Measurements from ENCODE around the gene BRD9. TPM values are rescaled to one million over a fixed set of nuclear protein-coding genes. Genes with fewer than 3 reads are reported as not detected.

Gene BRD9
- total RNA-seq, 1 donor from 2014 or later: 80.1 TPM

GRCh38 chr5:891117-891836, 1.3 kb downstream of the BRD9 start:
- H3K36me3 Mint-ChIP-seq (ENCODE audit: low read depth): peaks cover 5% of the 10 kb centered on the region
- no peaks in the 10 kb centered on the region for H3K9me3 Mint-ChIP-seq
- peaks cover 25% of the 10 kb centered on the region for H3K4me1 Mint-ChIP-seq
- H3K27me3 Mint-ChIP-seq (ENCODE audit: low read depth): no peaks in the 10 kb centered on the region
- H3K4me3 Mint-ChIP-seq: peak overlapping the region; percentile 90
- peak overlapping the region; percentile 98 for H3K27ac Mint-ChIP-seq (ENCODE audit: unreplicated experiment)
- TF ChIP-seq CTCF (conservative IDR thresholded peaks at IDR 0.05): no peak
- no peak for DNase-seq (ENCODE audit: low read depth, low spot score)

GRCh38 chr5:889075-889710, 3.4 kb downstream of the BRD9 start:
- DNase-seq (ENCODE audit: low read depth, low spot score): no peak
- TF ChIP-seq CTCF (conservative IDR thresholded peaks at IDR 0.05): no peak
- H3K36me3 Mint-ChIP-seq (ENCODE audit: low read depth): peaks cover 4% of the 10 kb centered on the region

DNA sequence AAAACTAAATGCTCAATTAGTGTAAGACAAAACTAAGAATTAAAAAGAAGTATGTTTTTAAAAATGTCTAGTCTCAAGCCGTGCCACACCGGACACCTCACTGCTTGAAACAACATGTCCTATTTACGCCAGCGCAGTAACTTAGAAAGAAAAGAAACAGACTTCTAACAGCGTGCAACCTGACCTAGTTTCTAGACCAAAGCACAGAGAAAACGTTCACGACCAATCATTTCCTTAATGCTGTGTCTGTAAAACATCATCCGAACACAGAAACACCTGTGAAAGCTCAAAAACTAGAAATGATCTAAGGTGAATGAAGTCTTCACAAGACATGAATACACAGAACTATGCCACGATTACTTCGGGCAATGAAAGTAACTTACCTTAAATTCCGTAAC, 4.0 kb downstream of the BRD9 start:
- H3K27me3 Mint-ChIP-seq (ENCODE audit: low read depth): no peaks in the 10 kb centered on the region
- H3K4me1 Mint-ChIP-seq: peaks cover 19% of the 10 kb centered on the region
- peaks cover 8% of the 10 kb centered on the region for H3K36me3 Mint-ChIP-seq (ENCODE audit: low read depth)
- peak overlapping the region; percentile 54 for H3K4me3 Mint-ChIP-seq
- no peak for TF ChIP-seq CTCF (conservative IDR thresholded peaks at IDR 0.05)
- H3K27ac Mint-ChIP-seq (ENCODE audit: unreplicated experiment): no peak overlapping the region
- DNase-seq (ENCODE audit: low read depth, low spot score): no peak
- no peaks in the 10 kb centered on the region for H3K9me3 Mint-ChIP-seq

More at GRCh38 chr5:889075-889710, 3.4 kb downstream of the BRD9 start:
- Mint-ChIP-seq H3K4me1 (peaks cover 24% of the 10 kb centered on the region), H3K27me3 (ENCODE audit: low read depth) (no peaks in the 10 kb centered on the region), H3K27ac (ENCODE audit: unreplicated experiment) (no peak overlapping the region), H3K4me3 (peak overlapping the region; percentile 34), H3K9me3 (no peaks in the 10 kb centered on the region)

- Mint-ChIP-seq H3K27me3 (ENCODE audit: low read depth) (no peaks in the 10 kb centered on the region), H3K27ac (ENCODE audit: unreplicated experiment) (no peak overlapping the region), H3K4me3 (peak overlapping the region; percentile 54), H3K36me3 (ENCODE audit: low read depth) (peaks cover 12% of the 10 kb centered on the region), H3K9me3 (no peaks in the 10 kb centered on the region), H3K4me1 (peaks cover 14% of the 10 kb centered on the region)
- no peak for TF ChIP-seq CTCF (conservative IDR thresholded peaks at IDR 0.05)
- no peak for DNase-seq (ENCODE audit: low read depth, low spot score)
These were observed 4.5 kb downstream of the BRD9 start for GRCh38 chr5:887947-888637.

GRCh38 chr5:886716-887325, 5.8 kb downstream of the BRD9 start:
- Mint-ChIP-seq H3K4me1 (peaks cover 12% of the 10 kb centered on the region), H3K4me3 (no peak overlapping the region), H3K27ac (ENCODE audit: unreplicated experiment) (no peak overlapping the region), H3K36me3 (ENCODE audit: low read depth) (peaks cover 25% of the 10 kb centered on the region), H3K9me3 (peaks cover 6% of the 10 kb centered on the region), H3K27me3 (ENCODE audit: low read depth) (peaks cover 3% of the 10 kb centered on the region)
- TF ChIP-seq CTCF (conservative IDR thresholded peaks at IDR 0.05): no peak
- no peak for DNase-seq (ENCODE audit: low read depth, low spot score)

Measured in neural crest cell (in vitro differentiated cells).